Keratinocyte (primary cell): ENCODE measurements around the gene BTG1. TPM values are rescaled to one million over a fixed set of nuclear protein-coding genes. Genes with fewer than 3 reads are reported as not detected.

ENCODE experiments used
- DNase-seq: peaks from one replicate; pipeline ENCODE4 v3.0.0-alpha.2; 2011; ENCODE audit warnings: low read depth, missing footprints, low spot score
- FAIRE-seq: peaks from 2 replicates; lab custom pipeline; 2011; peaks lifted over from hg19 to GRCh38; lab: Jason Lieb, UNC
- H2AFZ ChIP-seq: 2 replicates; pipeline ENCODE4 v1.6.0; 2012; ENCODE audit warnings: low read length, control low read depth, inconsistent platforms; ENCODE audit not compliant: control insufficient read depth
- H3K27ac ChIP-seq: 2 replicates; pipeline ENCODE4 v1.5.1; 2011; ENCODE audit warnings: low read length; ENCODE audit not compliant: control insufficient read depth, insufficient read depth
- H3K27me3 ChIP-seq: 3 replicates; pipeline ENCODE4 v1.6.0; 2011; ENCODE audit warnings: low read length; ENCODE audit not compliant: control insufficient read depth, insufficient read depth; ENCODE audit errors: extremely low read depth
- H3K36me3 ChIP-seq, 2 experiments: 2 replicates in 1 of 2; 3 replicates in 1 of 2; pipeline ENCODE4 v1.5.1; 2011; ENCODE audit warnings: low read length in 2 of 2, mild to moderate bottlenecking in 1 of 2; ENCODE audit not compliant: control insufficient read depth in 2 of 2, insufficient read depth in 2 of 2; ENCODE audit errors: extremely low read depth in 1 of 2
- H3K4me1 ChIP-seq: 3 replicates; pipeline ENCODE4 v1.5.1; 2011; ENCODE audit warnings: low read length; ENCODE audit not compliant: control insufficient read depth, insufficient read depth; ENCODE audit errors: extremely low read depth
- H3K4me2 ChIP-seq: 3 replicates; pipeline ENCODE4 v1.6.0; 2011; ENCODE audit warnings: low read depth, low read length; ENCODE audit not compliant: control insufficient read depth, insufficient read depth; ENCODE audit errors: extremely low read depth
- H3K4me3 ChIP-seq, 3 experiments: fragments of 200-600 bp in 1 of 3; sonication (generic) in 1 of 3; 2 replicates in 2 of 3; 3 replicates in 1 of 3; pipeline ENCODE4 v1.5.1; 2011 to 2016; ENCODE audit warnings: low read length in 3 of 3, mild to moderate bottlenecking in 3 of 3, control low read depth in 2 of 3, inconsistent platforms in 1 of 3, low read depth in 1 of 3, mixed read lengths in 1 of 3, mixed run types in 1 of 3, moderate library complexity in 1 of 3; ENCODE audit not compliant: control insufficient read depth in 2 of 3, insufficient read depth in 2 of 3; ENCODE audit errors: extremely low read depth in 1 of 3
- H3K79me2 ChIP-seq: 2 replicates; pipeline ENCODE4 v1.6.0; 2012; ENCODE audit warnings: low read length; ENCODE audit not compliant: control insufficient read depth, insufficient read depth
- H3K9ac ChIP-seq: 3 replicates; pipeline ENCODE4 v1.6.0; 2011; ENCODE audit warnings: low read length; ENCODE audit not compliant: control insufficient read depth, insufficient read depth; ENCODE audit errors: extremely low read depth
- H3K9me1 ChIP-seq: 3 replicates; pipeline ENCODE4 v1.6.0; 2011; ENCODE audit warnings: low read length; ENCODE audit not compliant: control insufficient read depth, insufficient read depth; ENCODE audit errors: extremely low read depth
- H3K9me3 ChIP-seq: 2 replicates; pipeline ENCODE4 v1.5.1; 2012; ENCODE audit warnings: low read depth, low read length; ENCODE audit not compliant: control insufficient read depth
- H4K20me1 ChIP-seq: 3 replicates; pipeline ENCODE4 v1.6.0; 2011; ENCODE audit warnings: low read length; ENCODE audit not compliant: control insufficient read depth, insufficient read depth; ENCODE audit errors: extremely low read depth
- CTCF ChIP-seq, 3 experiments: IDR thresholded peaks in 1 of 3; conservative IDR thresholded peaks in 1 of 3; optimal IDR thresholded peaks in 1 of 3; 2 replicates in 2 of 3; 3 replicates in 1 of 3; pipeline versions ENCODE3 to v1.5.1; 2011; ENCODE audit warnings: low read length in 3 of 3, mild to moderate bottlenecking in 3 of 3, moderate library complexity in 2 of 3, control low read depth in 1 of 3, inconsistent platforms in 1 of 3; ENCODE audit not compliant: insufficient read depth in 2 of 3; ENCODE audit errors: extremely low read depth in 1 of 3
- EZH2 ChIP-seq: IDR thresholded peaks from one replicate; pipeline ENCODE4 v1.6.1; 2012; ENCODE audit warnings: inconsistent platforms, mild to moderate bottlenecking, low read length, moderate library complexity
- dilution Hi-C: fragments of 300-500 bp; cut with MboI; formaldehyde crosslinking; loops from one replicate; pipeline ENCODE4 v1.7.0; 2020; ENCODE audit warnings: low sequenced_read_pairs; ENCODE audit not compliant: extremely low pct_ligation_motif_present
- polyA plus RNA-seq, 5 experiments: library from polyadenylated mRNA; depleted of rRNA in 3 of 5; stranded (reverse) in 3 of 5; stranded (forward) in 1 of 5; unstranded in 1 of 5; fragments of >200 nt; gene quantifications; 1 replicate in 1 of 5; 2 replicates in 3 of 5; 3 replicates in 1 of 5; pipeline versions ENCODE4 v1.2.1 to v1.2.3, GENCODE V29; 2011 to 2012; ENCODE audit warnings: missing spikeins in 2 of 5, low read depth in 1 of 5, low replicate concordance in 1 of 5

The BTG1 gene
- polyA plus RNA-seq, 1 donor (not counting 4 experiments of a cell fraction or from before 2014, with no cell fraction given): 40.7 TPM

- H3K27ac ChIP-seq: no peak overlapping the region
- no peaks in the 10 kb centered on the region for H3K79me2 ChIP-seq
- DNase-seq (no peak), FAIRE-seq (no peak)
- H3K4me1 ChIP-seq: no peaks in the 10 kb centered on the region
- dilution Hi-C loops: no loop called here
- no peaks in the 10 kb centered on the region for H4K20me1 ChIP-seq
- no peak overlapping the region for H3K4me2 ChIP-seq
- no peak overlapping the region for H2AFZ ChIP-seq
- H3K9me3 ChIP-seq: no peaks in the 10 kb centered on the region
- no peaks in the 10 kb centered on the region for H3K9me1 ChIP-seq
- H3K4me3 ChIP-seq: no peak overlapping the region
- H3K36me3 ChIP-seq: no peaks in the 10 kb centered on the region
- H3K27me3 ChIP-seq: no peaks in the 10 kb centered on the region
- TF ChIP-seq CTCF (optimal IDR thresholded peaks at IDR 0.05 in 1 of 3, IDR thresholded peaks at IDR 0.05 in 1 of 3, conservative IDR thresholded peaks at IDR 0.05 in 1 of 3; ENCODE audit: extremely low read depth in 1 of 3, insufficient read depth in 2 of 3, low read length in 3 of 3): no peak
- TF ChIP-seq EZH2: no peak
- H3K9ac ChIP-seq: no peak overlapping the region
These were observed 23.8 kb downstream of the BTG1 start for GRCh38 chr12:92121826-92122225.

- Histone ChIP-seq H3K27me3 (no peaks in the 10 kb centered on the region), H3K9me1 (no peaks in the 10 kb centered on the region), H3K79me2 (no peaks in the 10 kb centered on the region), H2AFZ (no peak overlapping the region), H3K4me3 (no peak overlapping the region), H3K9me3 (no peaks in the 10 kb centered on the region), H3K4me2 (no peak overlapping the region), H3K27ac (no peak overlapping the region), H4K20me1 (no peaks in the 10 kb centered on the region), H3K36me3 (no peaks in the 10 kb centered on the region), H3K9ac (no peak overlapping the region), H3K4me1 (no peaks in the 10 kb centered on the region)
- DNase-seq: no peak
- dilution Hi-C loops: no loop called here
- no peak for FAIRE-seq
- TF ChIP-seq CTCF (optimal IDR thresholded peaks at IDR 0.05 in 1 of 3, IDR thresholded peaks at IDR 0.05 in 1 of 3, conservative IDR thresholded peaks at IDR 0.05 in 1 of 3; ENCODE audit: extremely low read depth in 1 of 3, insufficient read depth in 2 of 3, low read length in 3 of 3) (no peak), EZH2 (no peak)
These were observed 26.7 kb downstream of the BTG1 start for GRCh38 chr12:92118826-92119536.
